Measurements from ENCODE around the gene TSPAN5.

Gene TSPAN5

GRCh38 chr4:98673978-98674377 lies 15.6 kb upstream of the TSPAN5 start:
- TF ChIP-seq CTCF (IDR thresholded peaks at IDR 0.05; ENCODE audit: borderline replicate concordance, insufficient read depth, low read depth, low read length) = no peak

GRCh38 chr4:98673288-98673644 lies 14.9 kb upstream of the TSPAN5 start:
- TF ChIP-seq CTCF (IDR thresholded peaks at IDR 0.05; ENCODE audit: borderline replicate concordance, insufficient read depth, low read depth, low read length) = no peak
- H3K4me3 ChIP-seq (ENCODE audit: low read depth, low read length) = no peak overlapping the region

More at GRCh38 chr4:98673978-98674377, 15.6 kb upstream of the TSPAN5 start:
- no peak overlapping the region for H3K4me3 ChIP-seq (ENCODE audit: low read depth, low read length)

- no peak overlapping the region for H3K4me3 ChIP-seq (ENCODE audit: low read depth, low read length)
- no peak for TF ChIP-seq CTCF (IDR thresholded peaks at IDR 0.05; ENCODE audit: borderline replicate concordance, insufficient read depth, low read depth, low read length)
These were observed 14.3 kb upstream of the TSPAN5 start for GRCh38 chr4:98672583-98673287.

- TF ChIP-seq CTCF (IDR thresholded peaks at IDR 0.05; ENCODE audit: borderline replicate concordance, insufficient read depth, low read depth, low read length) = no peak
- H3K4me3 ChIP-seq (ENCODE audit: low read depth, low read length) = no peak overlapping the region
These were observed 12.7 kb upstream of the TSPAN5 start for GRCh38 chr4:98671131-98671530.

GRCh38 chr4:98670186-98670585 lies 11.8 kb upstream of the TSPAN5 start:
- no peak for TF ChIP-seq CTCF (IDR thresholded peaks at IDR 0.05; ENCODE audit: borderline replicate concordance, insufficient read depth, low read depth, low read length)
- H3K4me3 ChIP-seq (ENCODE audit: low read depth, low read length) = no peak overlapping the region

GRCh38 chr4:98669577-98669976 lies 11.2 kb upstream of the TSPAN5 start:
- no peak overlapping the region for H3K4me3 ChIP-seq (ENCODE audit: low read depth, low read length)

More at GRCh38 chr4:98669577-98669976, 11.2 kb upstream of the TSPAN5 start:
- TF ChIP-seq CTCF (IDR thresholded peaks at IDR 0.05; ENCODE audit: borderline replicate concordance, insufficient read depth, low read depth, low read length) = no peak

All from GM12875 (cell line).